HEK293 (cell line): ENCODE data around the gene KRTAP3-1.

Experiments
- CTCF ChIA-PET: fragments of 350-600 bp; formaldehyde crosslinking; extraction: SDS; loops from one replicate; lab custom pipeline; 2021; ENCODE audit warnings: antibody characterized with exemption; lab: Yijun Ruan, JAX
- POLR2A ChIA-PET: fragments of 300-600 bp; formaldehyde crosslinking; extraction: SDS; loops from one replicate; lab custom pipeline; 2020; ENCODE audit warnings: antibody characterized with exemption, inconsistent platforms; lab: Yijun Ruan, JAX
- H3K27ac ChIP-seq: fragments of 200-500 bp; sonication (Bioruptor generic); 2 replicates; pipeline ENCODE4 v1.5.1; 2014; ENCODE audit warnings: low read depth, low read length, control low read depth, inconsistent platforms; ENCODE audit errors: extremely low read depth
- H3K36me3 ChIP-seq, 2 experiments: fragments of 200-500 bp in 1 of 2; sonication (Bioruptor generic) in 1 of 2; 1 replicate in 1 of 2; 2 replicates in 1 of 2; pipeline ENCODE4 v1.5.1; 2014 to 2017; ENCODE audit warnings: inconsistent platforms in 2 of 2, low read length in 2 of 2; ENCODE audit not compliant: control insufficient read depth in 2 of 2, insufficient read depth in 1 of 2
- H3K4me1 ChIP-seq: fragments of 200-500 bp; sonication (Bioruptor generic); 2 replicates; pipeline ENCODE4 v1.5.1; 2014; ENCODE audit warnings: mild to moderate bottlenecking, low read length, inconsistent platforms; ENCODE audit not compliant: control insufficient read depth, insufficient read depth
- H3K4me3 ChIP-seq: 2 replicates; pipeline ENCODE4 v1.5.1; 2011; ENCODE audit warnings: low read depth, mild to moderate bottlenecking, control low read depth, low read length, moderate library complexity
- H3K9me3 ChIP-seq: fragments of 200-500 bp; sonication (Bioruptor generic); 2 replicates; pipeline ENCODE4 v1.5.1; 2014; ENCODE audit warnings: low read depth, low read length, inconsistent platforms; ENCODE audit not compliant: control insufficient read depth, insufficient read depth
- KLF16 ChIP-seq: fragments of 450-650 bp; formaldehyde crosslinking; IDR thresholded peaks from 2 replicates; pipeline ENCODE4 v1.5.1; 2017; ENCODE audit warnings: missing biosample characterization, missing genetic modification characterization
- MYNN ChIP-seq: fragments of 450-650 bp; formaldehyde crosslinking; IDR thresholded peaks from 2 replicates; pipeline ENCODE4 v1.5.1; 2016; ENCODE audit warnings: missing biosample characterization, missing genetic modification characterization, borderline replicate concordance
- SCRT2 ChIP-seq: fragments of 450-650 bp; formaldehyde crosslinking; IDR thresholded peaks from 2 replicates; pipeline ENCODE4 v1.5.1; 2016; ENCODE audit warnings: missing biosample characterization, missing genetic modification characterization
- ZIC2 ChIP-seq: fragments of 450-650 bp; formaldehyde crosslinking; IDR thresholded peaks from 2 replicates; pipeline ENCODE4 v1.5.1; 2016; ENCODE audit warnings: missing biosample characterization, missing genetic modification characterization
- ZNF132 ChIP-seq: fragments of 450-650 bp; formaldehyde crosslinking; IDR thresholded peaks from 2 replicates; pipeline ENCODE4 v1.5.1; 2017; ENCODE audit warnings: missing biosample characterization, missing genetic modification characterization, borderline replicate concordance
- ZNF169 ChIP-seq: fragments of 450-650 bp; formaldehyde crosslinking; IDR thresholded peaks from 2 replicates; pipeline ENCODE4 v1.5.1; 2016; ENCODE audit warnings: missing biosample characterization, missing genetic modification characterization
- ZNF324 ChIP-seq: fragments of 450-650 bp; formaldehyde crosslinking; IDR thresholded peaks from 2 replicates; pipeline ENCODE4 v1.5.1; 2016; ENCODE audit warnings: missing biosample characterization, missing genetic modification characterization
- ZNF404 ChIP-seq: fragments of 450-650 bp; formaldehyde crosslinking; IDR thresholded peaks from 2 replicates; pipeline ENCODE4 v1.5.1; 2017; ENCODE audit warnings: missing biosample characterization, missing genetic modification characterization
- ZNF48 ChIP-seq: fragments of 450-650 bp; formaldehyde crosslinking; IDR thresholded peaks from 2 replicates; pipeline ENCODE4 v1.5.1; 2016; ENCODE audit warnings: missing biosample characterization, missing genetic modification characterization
- ZNF600 ChIP-seq: fragments of 450-650 bp; formaldehyde crosslinking; IDR thresholded peaks from 2 replicates; pipeline ENCODE4 v1.5.1; 2016; ENCODE audit warnings: missing biosample characterization, missing genetic modification characterization
- ZNF658 ChIP-seq: fragments of 450-650 bp; formaldehyde crosslinking; IDR thresholded peaks from 2 replicates; pipeline ENCODE4; 2016; ENCODE audit warnings: missing biosample characterization, missing genetic modification characterization
- ZNF785 ChIP-seq: fragments of 450-650 bp; formaldehyde crosslinking; IDR thresholded peaks from 2 replicates; pipeline ENCODE4 v1.5.1; 2016; ENCODE audit warnings: missing biosample characterization, missing genetic modification characterization
- TF ChIP-seq, protein P1 (sequence below): fragments of 450-650 bp; formaldehyde crosslinking; IDR thresholded peaks from 2 replicates; pipeline ENCODE4 v1.5.1; 2016; ENCODE audit warnings: missing biosample characterization, missing genetic modification characterization
- TF ChIP-seq, protein P2 (sequence below): fragments of 450-650 bp; formaldehyde crosslinking; IDR thresholded peaks from 2 replicates; pipeline ENCODE4 v1.5.1; 2016; ENCODE audit warnings: missing biosample characterization, missing genetic modification characterization, borderline replicate concordance
- TF ChIP-seq, protein P3 (sequence below): fragments of 450-650 bp; IDR thresholded peaks from 2 replicates; pipeline ENCODE4 v1.5.1; 2018; ENCODE audit warnings: missing biosample characterization, missing genetic modification characterization
- TF ChIP-seq, protein P4 (sequence below): fragments of 450-650 bp; formaldehyde crosslinking; IDR thresholded peaks from 2 replicates; pipeline ENCODE4 v1.5.1; 2017; ENCODE audit warnings: missing biosample characterization, missing genetic modification characterization
- TF ChIP-seq, protein P5 (sequence below): fragments of 450-650 bp; formaldehyde crosslinking; IDR thresholded peaks from 2 replicates; pipeline ENCODE4 v1.5.1; 2016; ENCODE audit warnings: missing biosample characterization, missing genetic modification characterization

Gene KRTAP3-1

DNA sequence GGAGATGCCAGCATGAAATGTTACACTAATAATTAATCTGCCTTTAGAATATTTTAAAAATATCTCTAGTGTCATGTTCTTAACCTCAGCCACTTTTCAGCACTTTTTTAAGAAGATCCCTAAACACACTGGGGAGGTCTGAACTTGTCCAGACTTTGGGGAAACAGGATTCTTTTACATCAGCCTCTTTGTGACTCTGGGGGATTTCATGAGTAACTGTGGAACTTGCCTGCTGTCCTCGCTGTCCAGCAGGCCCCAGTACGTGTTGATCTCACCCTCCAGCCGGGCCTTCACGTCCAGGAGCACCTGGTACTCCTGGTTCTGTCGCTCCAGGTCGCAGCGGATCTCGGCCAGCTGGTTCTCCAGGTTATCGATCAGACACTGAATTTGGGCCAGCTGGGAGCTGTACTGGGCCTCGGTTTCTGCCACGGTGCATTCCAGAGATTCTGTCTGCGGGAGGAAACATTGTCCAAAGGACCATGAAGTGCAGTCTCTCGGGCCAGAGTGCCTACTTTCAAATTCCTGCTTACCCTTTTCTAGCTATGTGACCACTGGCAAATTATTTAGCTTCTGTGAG lies 30.3 kb downstream of the KRTAP3-1 start:
- Histone ChIP-seq H3K4me3 (no peak overlapping the region), H3K27ac (no peak overlapping the region), H3K9me3 (no peaks in the 10 kb centered on the region), H3K4me1 (no peaks in the 10 kb centered on the region), H3K36me3 (no peaks in the 10 kb centered on the region)
- CTCF ChIA-PET: no interaction called here
- TF ChIP-seq ZNF48 (no peak), KLF16 (tag by site-specific recombination) (no peak), ZNF132 (no peak)
- TF ChIP-seq, protein P1, sequence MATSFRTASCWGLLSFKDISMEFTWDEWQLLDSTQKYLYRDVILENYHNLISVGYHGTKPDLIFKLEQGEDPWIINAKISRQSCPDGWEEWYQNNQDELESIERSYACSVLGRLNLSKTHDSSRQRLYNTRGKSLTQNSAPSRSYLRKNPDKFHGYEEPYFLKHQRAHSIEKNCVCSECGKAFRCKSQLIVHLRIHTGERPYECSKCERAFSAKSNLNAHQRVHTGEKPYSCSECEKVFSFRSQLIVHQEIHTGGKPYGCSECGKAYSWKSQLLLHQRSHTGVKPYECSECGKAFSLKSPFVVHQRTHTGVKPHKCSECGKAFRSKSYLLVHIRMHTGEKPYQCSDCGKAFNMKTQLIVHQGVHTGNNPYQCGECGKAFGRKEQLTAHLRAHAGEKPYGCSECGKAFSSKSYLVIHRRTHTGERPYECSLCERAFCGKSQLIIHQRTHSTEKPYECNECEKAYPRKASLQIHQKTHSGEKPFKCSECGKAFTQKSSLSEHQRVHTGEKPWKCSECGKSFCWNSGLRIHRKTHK (tag by site-specific recombination): no peak
- POLR2A ChIA-PET: no interaction called here

DNA sequence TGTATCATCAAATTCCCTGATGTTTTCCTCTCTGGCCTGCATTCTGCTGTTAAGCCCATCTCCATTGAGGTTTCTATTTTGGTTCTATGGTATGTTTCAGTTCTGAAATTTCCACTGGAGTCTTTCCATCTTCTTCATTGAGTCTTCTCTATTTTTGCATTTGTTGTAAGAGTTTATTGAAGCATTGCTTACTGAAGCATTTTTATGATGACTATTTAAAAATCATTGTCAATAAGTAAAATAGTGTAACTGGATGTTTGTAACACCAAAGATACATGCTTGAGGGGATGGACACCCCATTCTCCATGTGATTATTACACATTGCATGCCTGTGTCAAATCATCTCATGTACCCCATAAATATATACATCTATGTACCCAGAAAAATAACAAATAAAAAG lies 33.4 kb downstream of the KRTAP3-1 start:
- Histone ChIP-seq H3K4me3 (no peak overlapping the region), H3K9me3 (no peaks in the 10 kb centered on the region), H3K4me1 (no peaks in the 10 kb centered on the region), H3K27ac (no peak overlapping the region), H3K36me3 (no peaks in the 10 kb centered on the region)
- ChIA-PET POLR2A (no interaction called here), CTCF (interaction anchor here (0.6 kb wide), 1 partner anchor 169 kb away, joined by 4 read pairs; no protein-coding TSS in a partner anchor)
- TF ChIP-seq ZIC2: no peak
- TF ChIP-seq, protein P2, sequence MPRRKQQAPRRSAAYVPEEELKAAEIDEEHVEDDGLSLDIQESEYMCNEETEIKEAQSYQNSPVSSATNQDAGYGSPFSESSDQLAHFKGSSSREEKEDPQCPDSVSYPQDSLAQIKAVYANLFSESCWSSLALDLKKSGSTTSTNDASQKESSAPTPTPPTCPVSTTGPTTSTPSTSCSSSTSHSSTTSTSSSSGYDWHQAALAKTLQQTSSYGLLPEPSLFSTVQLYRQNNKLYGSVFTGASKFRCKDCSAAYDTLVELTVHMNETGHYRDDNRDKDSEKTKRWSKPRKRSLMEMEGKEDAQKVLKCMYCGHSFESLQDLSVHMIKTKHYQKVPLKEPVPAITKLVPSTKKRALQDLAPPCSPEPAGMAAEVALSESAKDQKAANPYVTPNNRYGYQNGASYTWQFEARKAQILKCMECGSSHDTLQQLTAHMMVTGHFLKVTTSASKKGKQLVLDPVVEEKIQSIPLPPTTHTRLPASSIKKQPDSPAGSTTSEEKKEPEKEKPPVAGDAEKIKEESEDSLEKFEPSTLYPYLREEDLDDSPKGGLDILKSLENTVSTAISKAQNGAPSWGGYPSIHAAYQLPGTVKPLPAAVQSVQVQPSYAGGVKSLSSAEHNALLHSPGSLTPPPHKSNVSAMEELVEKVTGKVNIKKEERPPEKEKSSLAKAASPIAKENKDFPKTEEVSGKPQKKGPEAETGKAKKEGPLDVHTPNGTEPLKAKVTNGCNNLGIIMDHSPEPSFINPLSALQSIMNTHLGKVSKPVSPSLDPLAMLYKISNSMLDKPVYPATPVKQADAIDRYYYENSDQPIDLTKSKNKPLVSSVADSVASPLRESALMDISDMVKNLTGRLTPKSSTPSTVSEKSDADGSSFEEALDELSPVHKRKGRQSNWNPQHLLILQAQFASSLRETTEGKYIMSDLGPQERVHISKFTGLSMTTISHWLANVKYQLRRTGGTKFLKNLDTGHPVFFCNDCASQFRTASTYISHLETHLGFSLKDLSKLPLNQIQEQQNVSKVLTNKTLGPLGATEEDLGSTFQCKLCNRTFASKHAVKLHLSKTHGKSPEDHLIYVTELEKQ (tag by site-specific recombination): no peak
- no peak for TF ChIP-seq ZNF324 (tag by site-specific recombination)
- TF ChIP-seq ZNF169 (tag by site-specific recombination): no peak
- TF ChIP-seq, protein P3, sequence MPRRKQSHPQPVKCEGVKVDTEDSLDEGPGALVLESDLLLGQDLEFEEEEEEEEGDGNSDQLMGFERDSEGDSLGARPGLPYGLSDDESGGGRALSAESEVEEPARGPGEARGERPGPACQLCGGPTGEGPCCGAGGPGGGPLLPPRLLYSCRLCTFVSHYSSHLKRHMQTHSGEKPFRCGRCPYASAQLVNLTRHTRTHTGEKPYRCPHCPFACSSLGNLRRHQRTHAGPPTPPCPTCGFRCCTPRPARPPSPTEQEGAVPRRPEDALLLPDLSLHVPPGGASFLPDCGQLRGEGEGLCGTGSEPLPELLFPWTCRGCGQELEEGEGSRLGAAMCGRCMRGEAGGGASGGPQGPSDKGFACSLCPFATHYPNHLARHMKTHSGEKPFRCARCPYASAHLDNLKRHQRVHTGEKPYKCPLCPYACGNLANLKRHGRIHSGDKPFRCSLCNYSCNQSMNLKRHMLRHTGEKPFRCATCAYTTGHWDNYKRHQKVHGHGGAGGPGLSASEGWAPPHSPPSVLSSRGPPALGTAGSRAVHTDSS: no peak
- TF ChIP-seq, protein P4, sequence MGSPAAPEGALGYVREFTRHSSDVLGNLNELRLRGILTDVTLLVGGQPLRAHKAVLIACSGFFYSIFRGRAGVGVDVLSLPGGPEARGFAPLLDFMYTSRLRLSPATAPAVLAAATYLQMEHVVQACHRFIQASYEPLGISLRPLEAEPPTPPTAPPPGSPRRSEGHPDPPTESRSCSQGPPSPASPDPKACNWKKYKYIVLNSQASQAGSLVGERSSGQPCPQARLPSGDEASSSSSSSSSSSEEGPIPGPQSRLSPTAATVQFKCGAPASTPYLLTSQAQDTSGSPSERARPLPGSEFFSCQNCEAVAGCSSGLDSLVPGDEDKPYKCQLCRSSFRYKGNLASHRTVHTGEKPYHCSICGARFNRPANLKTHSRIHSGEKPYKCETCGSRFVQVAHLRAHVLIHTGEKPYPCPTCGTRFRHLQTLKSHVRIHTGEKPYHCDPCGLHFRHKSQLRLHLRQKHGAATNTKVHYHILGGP (tag by site-specific recombination): no peak
- TF ChIP-seq, protein P5, sequence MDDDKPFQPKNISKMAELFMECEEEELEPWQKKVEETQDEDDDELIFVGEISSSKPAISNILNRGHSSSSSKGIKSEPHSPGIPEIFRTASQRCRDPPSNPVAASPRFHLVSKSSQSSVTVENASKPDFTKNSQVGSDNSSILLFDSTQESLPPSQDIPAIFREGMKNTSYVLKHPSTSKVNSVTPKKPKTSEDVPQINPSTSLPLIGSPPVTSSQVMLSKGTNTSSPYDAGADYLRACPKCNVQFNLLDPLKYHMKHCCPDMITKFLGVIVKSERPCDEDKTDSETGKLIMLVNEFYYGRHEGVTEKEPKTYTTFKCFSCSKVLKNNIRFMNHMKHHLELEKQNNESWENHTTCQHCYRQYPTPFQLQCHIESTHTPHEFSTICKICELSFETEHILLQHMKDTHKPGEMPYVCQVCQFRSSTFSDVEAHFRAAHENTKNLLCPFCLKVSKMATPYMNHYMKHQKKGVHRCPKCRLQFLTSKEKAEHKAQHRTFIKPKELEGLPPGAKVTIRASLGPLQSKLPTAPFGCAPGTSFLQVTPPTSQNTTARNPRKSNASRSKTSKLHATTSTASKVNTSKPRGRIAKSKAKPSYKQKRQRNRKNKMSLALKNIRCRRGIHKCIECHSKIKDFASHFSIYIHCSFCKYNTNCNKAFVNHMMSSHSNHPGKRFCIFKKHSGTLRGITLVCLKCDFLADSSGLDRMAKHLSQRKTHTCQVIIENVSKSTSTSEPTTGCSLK: no peak
- TF ChIP-seq ZNF404 (tag by site-specific recombination): no peak
- TF ChIP-seq, protein P1 (tag by site-specific recombination): no peak
- TF ChIP-seq ZNF658 (tag by site-specific recombination): no peak
- TF ChIP-seq SCRT2: no peak
- TF ChIP-seq ZNF48: no peak
- no peak for TF ChIP-seq ZNF785 (tag by site-specific recombination)
- TF ChIP-seq ZNF600 (tag by site-specific recombination): no peak
- no peak for TF ChIP-seq MYNN (tag by site-specific recombination)
